ENCODE measurements around the gene IL18RAP.

Gene IL18RAP

GRCh38 chr2:102421890-102422759 is 835 bp upstream of the IL18RAP start:
- DNase-seq (ENCODE audit: insufficient read length, low spot score): no peak
- no peak for FAIRE-seq

GRCh38 chr2:102423368-102423767 is 408 bp downstream of the IL18RAP start:
- DNase-seq (ENCODE audit: insufficient read length, low spot score) (no peak), FAIRE-seq (no peak)

- FAIRE-seq: no peak
- no peak for DNase-seq (ENCODE audit: insufficient read length, low spot score)
Measured at GRCh38 chr2:102424754-102425153, 1.8 kb downstream of the IL18RAP start.

GRCh38 chr2:102425441-102426132 is 2.6 kb downstream of the IL18RAP start:
- FAIRE-seq (no peak), DNase-seq (ENCODE audit: insufficient read length, low spot score) (no peak)

- DNase-seq (ENCODE audit: insufficient read length, low spot score): no peak
- no peak for FAIRE-seq
Measured at GRCh38 chr2:102427249-102427648, 4.3 kb downstream of the IL18RAP start.

GRCh38 chr2:102428573-102428972 is 5.6 kb downstream of the IL18RAP start:
- DNase-seq (ENCODE audit: insufficient read length, low spot score) (no peak), FAIRE-seq (no peak)

- DNase-seq (ENCODE audit: insufficient read length, low spot score): no peak
- FAIRE-seq: no peak
Measured at GRCh38 chr2:102432386-102432785, 9.4 kb downstream of the IL18RAP start.

- no peak for DNase-seq (ENCODE audit: insufficient read length, low spot score)
- FAIRE-seq: no peak
Measured at GRCh38 chr2:102433973-102434654, 11.2 kb downstream of the IL18RAP start.

- FAIRE-seq: no peak
- no peak for DNase-seq (ENCODE audit: insufficient read length, low spot score)
Measured at GRCh38 chr2:102434655-102435381, 11.9 kb downstream of the IL18RAP start.

- no peak for DNase-seq (ENCODE audit: insufficient read length, low spot score)
- no peak for FAIRE-seq
Measured at GRCh38 chr2:102435741-102436140, 12.8 kb downstream of the IL18RAP start.

- FAIRE-seq (no peak), DNase-seq (ENCODE audit: insufficient read length, low spot score) (no peak)
Measured at GRCh38 chr2:102436323-102436722, 13.4 kb downstream of the IL18RAP start.

GRCh38 chr2:102437122-102437521 is 14.2 kb downstream of the IL18RAP start:
- DNase-seq (ENCODE audit: insufficient read length, low spot score) (no peak), FAIRE-seq (no peak)

GRCh38 chr2:102438111-102438510 is 15.2 kb downstream of the IL18RAP start:
- DNase-seq (ENCODE audit: insufficient read length, low spot score) (no peak), FAIRE-seq (no peak)

- DNase-seq (ENCODE audit: insufficient read length, low spot score) (no peak), FAIRE-seq (no peak)
Measured at GRCh38 chr2:102438578-102438977, 15.6 kb downstream of the IL18RAP start.

GRCh38 chr2:102439065-102439695 is 16.2 kb downstream of the IL18RAP start:
- DNase-seq (ENCODE audit: insufficient read length, low spot score): no peak
- FAIRE-seq: no peak

GRCh38 chr2:102442967-102443828 is 20.2 kb downstream of the IL18RAP start:
- DNase-seq (ENCODE audit: insufficient read length, low spot score) (peak; percentile 9), FAIRE-seq (no peak)

GRCh38 chr2:102444233-102444632 is 21.3 kb downstream of the IL18RAP start:
- no peak for DNase-seq (ENCODE audit: insufficient read length, low spot score)
- FAIRE-seq: no peak

GRCh38 chr2:102446936-102447335 is 24.0 kb downstream of the IL18RAP start:
- DNase-seq (ENCODE audit: insufficient read length, low spot score): no peak
- FAIRE-seq: no peak

- DNase-seq (ENCODE audit: insufficient read length, low spot score) (peak; percentile 12), FAIRE-seq (no peak)
Measured at GRCh38 chr2:102449370-102449974, 26.5 kb downstream of the IL18RAP start.
